Activated CD4-positive, alpha-beta T cell treated with anti-CD3 and anti-CD28 coated beads, Interleukin-2, amount 50 U/mL, for 1 hour (primary cell): Measurements from ENCODE around the gene ELAVL2.

Experiments
- DNase-seq: peaks from one replicate; pipeline ENCODE4 v3.0.0-alpha.2; 2020

The ELAVL2 gene

DNA sequence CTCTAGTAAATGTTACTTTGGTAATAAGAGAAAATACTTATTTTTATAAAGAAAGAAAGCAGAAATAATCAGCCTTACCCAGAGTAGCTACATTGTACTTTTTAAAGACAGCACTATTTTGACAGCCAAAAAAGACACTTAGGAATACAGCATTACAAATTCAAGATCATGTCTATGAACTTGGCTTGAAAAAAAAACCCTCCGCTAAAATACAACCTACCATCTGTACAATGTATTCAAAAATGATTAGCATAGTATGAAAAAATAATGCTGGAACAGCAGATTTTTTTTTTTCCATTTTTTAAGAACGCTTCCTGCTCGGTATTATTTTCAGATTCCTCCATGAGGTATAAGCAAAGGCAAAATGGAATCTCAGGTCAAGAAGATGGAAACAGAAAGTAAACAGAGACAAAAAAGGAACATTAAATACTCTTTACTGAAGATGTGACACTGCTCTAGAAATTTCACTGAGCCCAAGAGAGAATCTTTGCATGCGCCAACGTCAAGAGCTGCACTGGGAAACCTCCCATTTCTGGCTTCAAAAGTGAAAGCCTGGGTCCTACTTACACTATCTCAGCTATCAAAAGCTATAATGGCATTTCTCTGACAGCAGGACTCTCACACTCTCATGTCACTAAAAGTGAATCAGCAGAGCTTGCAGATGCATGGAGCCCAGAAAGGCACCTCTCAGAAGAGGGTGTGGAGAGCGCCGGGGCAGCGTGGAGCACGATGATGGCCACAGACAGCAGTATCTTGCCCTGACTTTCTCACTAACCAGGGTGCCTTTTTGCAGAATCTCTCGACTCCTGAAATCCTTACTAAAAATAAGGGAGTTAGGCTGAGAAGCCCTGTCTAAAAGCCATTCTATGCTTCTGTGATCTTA lies 167.4 kb downstream of the ELAVL2 start:
- no peak for DNase-seq

DNA sequence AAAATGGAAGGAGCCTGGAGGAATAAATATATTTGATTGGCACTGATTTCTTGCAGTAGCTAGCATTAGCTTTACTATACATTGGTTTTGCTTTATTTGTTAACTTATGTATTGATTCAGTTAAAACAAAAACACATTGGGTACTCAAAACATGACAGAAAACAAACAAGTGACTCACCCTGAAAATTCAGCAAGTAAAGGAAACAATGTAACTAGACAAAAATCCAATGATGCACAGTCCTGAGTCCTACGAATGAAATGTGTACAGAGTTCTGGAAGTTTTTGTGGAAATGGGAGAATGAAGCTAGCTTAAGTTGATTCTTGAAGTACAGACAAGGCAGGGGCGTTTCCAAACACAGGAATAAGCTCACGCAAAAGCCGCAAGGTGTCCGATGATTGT lies 175.0 kb downstream of the ELAVL2 start:
- no peak for DNase-seq

DNA sequence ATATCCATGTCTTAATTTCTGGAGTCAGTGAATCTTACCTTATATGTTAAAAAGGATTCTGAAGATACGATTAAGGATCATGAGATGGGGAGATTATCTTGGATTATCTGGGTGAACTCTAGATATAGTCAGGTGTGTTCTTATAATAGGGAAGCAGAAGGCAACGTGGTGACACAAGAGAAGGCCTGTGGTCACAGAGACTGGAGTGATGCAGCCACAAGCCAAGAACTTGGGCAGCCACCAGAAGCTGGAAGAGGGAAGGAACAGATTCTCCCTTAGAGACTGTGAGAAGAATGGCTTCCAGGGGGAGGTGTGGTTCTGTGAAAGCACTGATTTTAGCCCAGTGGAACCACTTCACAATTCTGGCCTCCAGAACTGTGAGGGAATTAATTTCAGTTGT lies 177.4 kb downstream of the ELAVL2 start:
- no peak for DNase-seq

GRCh38 chr9:23644896-23645295 lies 181.1 kb downstream of the ELAVL2 start:
- no peak for DNase-seq

DNA sequence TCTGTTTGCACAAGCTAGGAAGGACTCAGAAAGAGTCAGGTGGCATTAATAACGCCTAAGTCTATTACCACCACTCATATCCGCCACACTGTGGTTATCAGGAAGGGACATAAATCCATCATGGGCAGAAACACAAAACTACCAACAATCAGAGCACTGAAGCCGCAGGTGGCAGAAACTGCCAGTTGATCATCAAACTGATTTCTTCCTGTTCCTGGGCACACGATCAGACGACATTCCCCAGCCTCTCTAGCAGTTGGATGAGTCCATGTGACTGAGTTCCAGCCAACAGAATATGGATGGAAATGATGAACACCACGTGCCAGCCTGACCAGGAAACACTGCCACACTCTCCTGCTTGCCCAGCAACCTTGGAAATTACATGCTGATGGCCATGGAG lies 181.7 kb downstream of the ELAVL2 start:
- no peak for DNase-seq

DNA sequence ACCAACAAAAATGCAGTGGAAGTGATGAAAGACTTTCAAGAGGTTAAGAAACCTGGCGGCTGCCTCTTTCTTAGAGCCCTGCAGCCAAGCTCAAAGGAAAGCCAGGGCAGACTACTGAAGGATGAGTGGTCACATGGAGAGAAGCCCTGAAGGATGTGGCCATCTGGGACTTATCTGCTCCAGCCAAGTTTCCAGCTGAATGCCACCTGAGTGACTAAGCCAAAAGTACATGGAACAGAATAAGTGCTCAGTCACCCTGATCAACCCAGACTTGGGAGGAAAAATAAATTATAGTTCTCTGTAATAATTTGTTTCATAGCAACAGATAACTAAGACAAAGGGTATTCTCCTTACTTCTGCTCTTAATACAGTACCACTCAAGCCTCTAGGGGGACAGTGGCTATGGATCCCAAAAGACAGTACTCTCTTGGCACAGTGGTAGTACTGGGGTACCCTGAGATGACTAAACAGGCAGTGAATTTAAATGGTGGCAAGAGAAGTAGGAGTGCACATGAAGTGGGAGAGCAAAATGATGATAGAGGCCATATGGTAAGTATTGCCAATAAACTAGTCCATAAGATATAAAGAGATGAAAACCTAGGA lies 182.3 kb downstream of the ELAVL2 start:
- DNase-seq = no peak
